ENCODE measurements around the gene ZFYVE19.

The ZFYVE19 gene

GRCh38 chr15:40823572-40824343 lies 16.9 kb downstream of the ZFYVE19 start:
- no peak for TF ChIP-seq CTCF (IDR thresholded peaks at IDR 0.05; ENCODE audit: extremely low read depth, missing control alignments)
- no peak for DNase-seq (ENCODE audit: low spot score)

GRCh38 chr15:40825661-40826422 lies 19.0 kb downstream of the ZFYVE19 start:
- no peak for TF ChIP-seq CTCF (IDR thresholded peaks at IDR 0.05; ENCODE audit: extremely low read depth, missing control alignments)

GRCh38 chr15:40826423-40827075 lies 19.7 kb downstream of the ZFYVE19 start:
- no peak for TF ChIP-seq CTCF (IDR thresholded peaks at IDR 0.05; ENCODE audit: extremely low read depth, missing control alignments)
- no peak for DNase-seq (ENCODE audit: low spot score)

More at GRCh38 chr15:40825661-40826422, 19.0 kb downstream of the ZFYVE19 start:
- DNase-seq (ENCODE audit: low spot score), result no peak

- no peak for TF ChIP-seq CTCF (IDR thresholded peaks at IDR 0.05; ENCODE audit: extremely low read depth, missing control alignments)
- no peak for DNase-seq (ENCODE audit: low spot score)
Measured at GRCh38 chr15:40828447-40829036, 21.7 kb downstream of the ZFYVE19 start, which contains the start of gene PPP1R14D. PPP1R14D (minus strand) TSS chr15:40828708; CDS start chr15:40828641, 67 bp downstream.

GRCh38 chr15:40829115-40829514 lies 22.2 kb downstream of the ZFYVE19 start:
- TF ChIP-seq CTCF (IDR thresholded peaks at IDR 0.05; ENCODE audit: extremely low read depth, missing control alignments), result no peak
- DNase-seq (ENCODE audit: low spot score), result no peak

- no peak for DNase-seq (ENCODE audit: low spot score)
Measured at GRCh38 chr15:40830884-40831283, 24.0 kb downstream of the ZFYVE19 start.

More at GRCh38 chr15:40830884-40831283, 24.0 kb downstream of the ZFYVE19 start:
- TF ChIP-seq CTCF (IDR thresholded peaks at IDR 0.05; ENCODE audit: extremely low read depth, missing control alignments), result no peak
